ENCODE measurements around the gene TSHZ2. TPM values are rescaled to one million over a fixed set of nuclear protein-coding genes. Genes with fewer than 3 reads are reported as not detected.

The TSHZ2 gene
- total RNA-seq, 1 donor = 3.6 TPM

DNA sequence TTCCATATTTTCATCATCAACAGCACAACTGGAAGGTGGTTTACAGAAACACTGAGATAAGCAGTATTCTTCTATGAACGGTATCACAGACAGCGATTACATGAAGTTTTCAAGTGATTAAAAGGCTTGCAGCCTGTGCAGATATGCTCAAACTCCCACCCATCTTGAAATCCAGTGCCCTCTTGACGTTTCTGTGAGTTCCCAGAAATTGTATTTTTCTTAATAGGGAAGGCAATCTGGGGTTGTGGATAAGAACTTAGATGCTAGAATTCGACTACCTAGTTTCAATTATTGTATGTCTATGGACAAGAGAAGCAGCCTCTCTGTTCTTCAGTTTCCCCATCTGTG, 331.2 kb downstream of the TSHZ2 start:
- DNase-seq (ENCODE audit: insufficient read length, low spot score, missing footprints) = no peak
- Histone ChIP-seq H3K4me2 (ENCODE audit: insufficient read depth, low read length) (no peak overlapping the region), H3K4me3 (ENCODE audit: insufficient read depth, low read length) (no peak overlapping the region), H3K27me3 (ENCODE audit: insufficient read depth, low read length) (no peaks in the 10 kb centered on the region), H3K79me2 (ENCODE audit: insufficient read depth, low read length) (no peaks in the 10 kb centered on the region), H4K20me1 (ENCODE audit: insufficient read depth, low read length) (no peaks in the 10 kb centered on the region), H3K27ac (ENCODE audit: low read depth, low read length) (no peak overlapping the region), H2AFZ (ENCODE audit: low read length) (no peak overlapping the region), H3K4me1 (ENCODE audit: insufficient read depth, low read length) (no peaks in the 10 kb centered on the region), H3K36me3 (ENCODE audit: insufficient read depth, low read length) (no peaks in the 10 kb centered on the region), H3K9me3 (ENCODE audit: low read depth, low read length) (no peaks in the 10 kb centered on the region)
- TF ChIP-seq, protein P1, sequence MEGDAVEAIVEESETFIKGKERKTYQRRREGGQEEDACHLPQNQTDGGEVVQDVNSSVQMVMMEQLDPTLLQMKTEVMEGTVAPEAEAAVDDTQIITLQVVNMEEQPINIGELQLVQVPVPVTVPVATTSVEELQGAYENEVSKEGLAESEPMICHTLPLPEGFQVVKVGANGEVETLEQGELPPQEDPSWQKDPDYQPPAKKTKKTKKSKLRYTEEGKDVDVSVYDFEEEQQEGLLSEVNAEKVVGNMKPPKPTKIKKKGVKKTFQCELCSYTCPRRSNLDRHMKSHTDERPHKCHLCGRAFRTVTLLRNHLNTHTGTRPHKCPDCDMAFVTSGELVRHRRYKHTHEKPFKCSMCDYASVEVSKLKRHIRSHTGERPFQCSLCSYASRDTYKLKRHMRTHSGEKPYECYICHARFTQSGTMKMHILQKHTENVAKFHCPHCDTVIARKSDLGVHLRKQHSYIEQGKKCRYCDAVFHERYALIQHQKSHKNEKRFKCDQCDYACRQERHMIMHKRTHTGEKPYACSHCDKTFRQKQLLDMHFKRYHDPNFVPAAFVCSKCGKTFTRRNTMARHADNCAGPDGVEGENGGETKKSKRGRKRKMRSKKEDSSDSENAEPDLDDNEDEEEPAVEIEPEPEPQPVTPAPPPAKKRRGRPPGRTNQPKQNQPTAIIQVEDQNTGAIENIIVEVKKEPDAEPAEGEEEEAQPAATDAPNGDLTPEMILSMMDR (IDR thresholded peaks at IDR 0.05; ENCODE audit: extremely low read depth, low read depth, low read length) = no peak

DNA sequence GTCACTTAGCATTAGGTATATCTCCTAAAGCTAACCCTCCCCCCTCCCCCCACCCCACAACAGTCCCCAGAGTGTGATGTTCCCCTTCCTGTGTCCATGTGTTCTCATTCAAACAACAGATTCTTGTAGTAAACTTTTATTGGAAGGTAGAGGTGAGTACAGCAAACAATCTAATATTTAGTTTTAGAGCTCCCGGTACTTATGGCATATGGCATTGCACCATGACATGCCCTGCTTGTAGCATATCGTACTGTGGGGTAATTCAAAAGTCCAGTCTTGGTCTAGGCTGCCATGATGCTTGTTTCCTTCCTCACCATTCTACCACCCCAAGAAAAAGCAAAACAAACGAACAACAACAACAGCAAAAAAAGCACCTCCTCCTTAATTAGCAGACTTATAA, 332.0 kb downstream of the TSHZ2 start:
- no peaks in the 10 kb centered on the region for H3K4me1 ChIP-seq (ENCODE audit: insufficient read depth, low read length)
- TF ChIP-seq, protein P1 (IDR thresholded peaks at IDR 0.05; ENCODE audit: extremely low read depth, low read depth, low read length) = no peak
- H3K79me2 ChIP-seq (ENCODE audit: insufficient read depth, low read length) = no peaks in the 10 kb centered on the region

DNA sequence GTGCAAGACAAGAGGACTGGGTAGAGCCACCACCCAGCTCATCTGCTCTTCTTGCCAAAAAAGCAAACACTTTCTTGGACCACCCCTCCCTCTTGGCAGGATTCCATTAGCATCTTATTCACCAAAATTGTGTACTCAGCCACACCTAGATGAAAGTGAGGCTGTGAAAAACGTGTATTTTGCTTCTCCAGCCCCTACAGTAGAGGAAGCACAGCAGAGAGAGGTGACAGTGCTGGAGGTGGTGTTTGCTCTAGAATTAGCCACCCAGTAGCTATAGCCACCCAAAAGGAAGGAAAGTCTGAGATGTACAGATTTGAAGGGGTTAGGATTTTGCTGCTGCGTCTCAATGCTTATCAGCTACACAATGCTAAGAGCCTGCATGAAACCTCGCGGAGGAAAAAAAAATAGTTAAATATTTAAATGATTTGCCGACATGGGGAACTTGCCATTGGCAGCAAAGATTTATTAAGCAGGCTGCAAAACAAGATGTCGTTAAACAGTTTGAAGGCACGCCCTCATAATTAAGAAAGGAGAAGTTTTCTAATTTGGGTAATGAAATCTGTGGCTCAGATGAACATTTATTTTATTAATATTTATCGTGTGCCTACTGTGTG, 334.1 kb downstream of the TSHZ2 start:
- Histone ChIP-seq H3K4me2 (ENCODE audit: insufficient read depth, low read length) (no peak overlapping the region), H3K27ac (ENCODE audit: low read depth, low read length) (no peak overlapping the region), H3K4me3 (ENCODE audit: insufficient read depth, low read length) (no peak overlapping the region), H3K36me3 (ENCODE audit: insufficient read depth, low read length) (no peaks in the 10 kb centered on the region), H3K79me2 (ENCODE audit: insufficient read depth, low read length) (no peaks in the 10 kb centered on the region), H3K9me3 (ENCODE audit: low read depth, low read length) (no peaks in the 10 kb centered on the region), H3K27me3 (ENCODE audit: insufficient read depth, low read length) (no peaks in the 10 kb centered on the region), H2AFZ (ENCODE audit: low read length) (no peak overlapping the region), H4K20me1 (ENCODE audit: insufficient read depth, low read length) (no peaks in the 10 kb centered on the region), H3K4me1 (ENCODE audit: insufficient read depth, low read length) (no peaks in the 10 kb centered on the region)
- TF ChIP-seq, protein P1 (IDR thresholded peaks at IDR 0.05; ENCODE audit: extremely low read depth, low read depth, low read length) = no peak
- no peak for DNase-seq (ENCODE audit: insufficient read length, low spot score, missing footprints)

More for the DNA sequence above, 332.0 kb downstream of the TSHZ2 start:
- no peaks in the 10 kb centered on the region for H3K9me3 ChIP-seq (ENCODE audit: low read depth, low read length)
- no peaks in the 10 kb centered on the region for H3K27me3 ChIP-seq (ENCODE audit: insufficient read depth, low read length)
- DNase-seq (ENCODE audit: insufficient read length, low spot score, missing footprints) = no peak
- H3K36me3 ChIP-seq (ENCODE audit: insufficient read depth, low read length) = no peaks in the 10 kb centered on the region
- no peaks in the 10 kb centered on the region for H4K20me1 ChIP-seq (ENCODE audit: insufficient read depth, low read length)
- H3K4me3 ChIP-seq (ENCODE audit: insufficient read depth, low read length) = no peak overlapping the region
- H2AFZ ChIP-seq (ENCODE audit: low read length) = no peak overlapping the region
- H3K4me2 ChIP-seq (ENCODE audit: insufficient read depth, low read length) = no peak overlapping the region
- no peak overlapping the region for H3K27ac ChIP-seq (ENCODE audit: low read depth, low read length)

DNA sequence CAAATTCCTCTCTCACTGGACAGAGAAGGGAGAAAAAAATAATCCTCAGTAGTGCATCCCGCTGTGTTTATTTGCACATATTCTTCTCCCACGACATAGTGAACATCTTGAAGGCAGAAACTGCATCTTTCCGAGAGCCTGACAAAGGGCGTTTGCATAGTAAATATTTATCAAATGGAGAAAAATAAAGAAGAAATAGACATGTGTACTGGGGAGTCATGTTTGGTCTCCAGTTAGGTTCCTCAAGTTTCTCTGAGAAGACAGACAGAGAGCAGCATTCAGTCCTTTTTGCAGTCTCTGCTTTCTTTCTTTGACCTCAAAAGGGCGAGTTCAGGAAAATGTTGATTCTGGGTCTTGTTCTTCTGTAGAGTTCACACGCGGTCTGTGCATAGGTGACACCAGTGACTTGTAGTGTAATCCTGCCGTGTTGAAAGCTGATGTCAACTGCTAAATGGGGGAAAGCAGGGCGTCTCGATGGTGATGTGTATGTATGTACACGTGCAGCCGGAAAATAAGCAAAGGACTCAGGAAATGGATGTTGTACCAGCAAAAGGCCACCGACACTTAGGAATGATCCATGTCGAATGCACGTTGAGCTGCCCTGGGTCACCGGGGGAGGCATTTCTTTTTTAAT, 335.9 kb downstream of the TSHZ2 start:
- Histone ChIP-seq H3K27me3 (ENCODE audit: insufficient read depth, low read length) (no peaks in the 10 kb centered on the region), H3K4me1 (ENCODE audit: insufficient read depth, low read length) (no peaks in the 10 kb centered on the region), H3K36me3 (ENCODE audit: insufficient read depth, low read length) (no peaks in the 10 kb centered on the region), H3K4me2 (ENCODE audit: insufficient read depth, low read length) (no peak overlapping the region), H3K27ac (ENCODE audit: low read depth, low read length) (no peak overlapping the region), H2AFZ (ENCODE audit: low read length) (no peak overlapping the region), H4K20me1 (ENCODE audit: insufficient read depth, low read length) (no peaks in the 10 kb centered on the region), H3K4me3 (ENCODE audit: insufficient read depth, low read length) (no peak overlapping the region), H3K9me3 (ENCODE audit: low read depth, low read length) (no peaks in the 10 kb centered on the region), H3K79me2 (ENCODE audit: insufficient read depth, low read length) (no peaks in the 10 kb centered on the region)
- TF ChIP-seq, protein P1 (IDR thresholded peaks at IDR 0.05; ENCODE audit: extremely low read depth, low read depth, low read length) = no peak
- no peak for DNase-seq (ENCODE audit: insufficient read length, low spot score, missing footprints)
